NCI-H774 (cell line): Measurements from ENCODE around the gene GCH1.
"Not testable (repeated sequence)": the region's sequence is repeated elsewhere in the genome, so short reads cannot be mapped to it uniquely, and the experiment has no call there.

Experiments
- DNase-seq: peaks from one replicate; lab custom pipeline; 2025; lab: John Stamatoyannopoulos, UW

GCH1 gene

DNA sequence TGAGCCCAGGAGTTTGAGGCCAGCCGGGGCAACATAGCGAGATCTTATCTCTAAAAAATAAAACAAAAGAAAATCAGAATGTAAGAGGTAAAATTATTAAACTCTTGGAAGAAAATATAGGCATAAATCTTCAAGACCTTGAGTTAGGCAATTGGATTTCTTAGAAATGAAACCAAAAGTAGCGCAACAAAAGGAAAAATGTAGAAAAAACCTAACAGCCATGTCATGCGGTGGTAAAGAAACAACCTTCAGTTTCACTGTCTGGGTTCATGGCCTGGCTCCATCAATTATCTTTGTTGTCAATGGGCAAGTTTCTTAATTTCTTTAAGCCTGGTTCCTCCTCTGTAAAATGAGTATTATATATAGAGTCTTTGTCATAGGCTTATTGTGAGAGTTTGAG is 5.6 kb upstream of the GCH1 start:
- no peak for DNase-seq

DNA sequence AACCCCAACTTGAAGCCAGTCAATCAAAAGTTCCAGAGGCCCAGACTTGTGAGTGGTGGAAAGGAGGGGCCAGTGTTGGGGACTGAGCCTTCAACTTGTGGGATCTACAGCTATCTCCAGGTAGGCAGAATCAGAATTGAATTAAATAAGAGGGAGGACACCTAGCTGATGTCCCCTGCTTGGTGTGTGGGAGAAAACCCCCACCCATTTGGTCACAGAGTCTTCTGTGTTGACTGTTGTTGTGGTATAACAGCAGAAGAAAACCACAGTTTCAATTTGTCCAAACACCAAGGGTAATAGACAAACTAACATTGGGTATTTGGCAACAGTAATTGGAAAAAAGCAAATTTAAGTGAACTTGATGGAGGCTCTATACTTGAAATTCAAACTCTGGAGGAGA is 3.4 kb upstream of the GCH1 start:
- no peak for DNase-seq

DNA sequence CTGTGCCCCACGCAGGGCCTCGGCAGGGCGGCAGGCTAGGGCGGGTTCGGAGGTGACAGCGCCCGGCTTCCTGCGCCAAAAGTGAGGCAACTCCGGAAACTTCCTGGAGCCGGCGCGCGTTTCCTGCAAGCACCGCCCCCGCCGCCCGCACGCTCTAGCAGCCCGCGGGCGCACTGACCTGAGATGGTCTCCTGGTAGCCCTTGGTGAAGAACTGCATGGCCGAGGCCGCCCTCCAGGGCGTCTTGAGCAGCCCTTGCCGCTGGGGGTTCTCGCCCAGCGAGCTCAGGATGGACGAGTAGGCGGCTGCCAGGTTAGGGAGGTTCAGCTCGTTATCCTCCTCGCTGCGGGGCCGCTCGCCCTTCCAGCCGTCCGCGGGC is 494 bp downstream of the GCH1 start:
- peak; percentile 30 for DNase-seq

DNA sequence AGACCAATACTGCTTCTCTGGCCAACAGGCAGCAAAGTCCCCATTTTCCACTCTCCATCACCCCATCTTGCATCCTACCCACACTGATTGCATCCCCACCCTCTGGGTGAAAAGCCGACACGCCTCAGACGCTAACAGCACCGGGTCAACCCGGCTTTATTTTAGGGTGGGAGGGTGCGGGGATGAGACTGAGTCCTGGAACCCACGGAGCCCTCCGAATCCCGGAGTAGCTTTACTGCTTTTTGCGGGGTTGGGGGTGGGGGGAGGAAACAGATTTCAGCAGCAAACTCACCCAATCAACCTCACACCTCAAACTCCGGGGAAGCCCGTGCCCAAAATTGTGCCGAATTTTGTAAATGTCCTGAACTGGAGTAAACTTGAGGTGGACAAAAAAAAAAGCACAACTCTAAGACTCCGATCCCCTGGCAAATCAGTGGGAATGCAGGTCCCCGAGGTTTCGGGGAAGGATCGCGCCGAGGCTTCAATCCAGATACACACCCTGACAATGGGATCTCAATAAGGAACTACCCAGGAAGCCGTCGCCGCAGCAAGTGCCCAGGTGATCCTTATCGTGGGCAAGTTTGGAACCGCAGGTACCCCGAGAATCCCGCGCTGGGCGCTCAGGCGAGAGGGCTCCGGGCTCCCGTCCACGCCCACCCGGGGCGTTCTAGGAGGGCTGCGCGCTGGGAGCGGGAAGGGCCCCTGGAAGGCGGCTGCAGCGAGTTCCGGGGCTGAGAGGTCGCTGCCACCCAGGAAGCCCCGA is 1.1 kb downstream of the GCH1 start:
- no peak for DNase-seq

DNA sequence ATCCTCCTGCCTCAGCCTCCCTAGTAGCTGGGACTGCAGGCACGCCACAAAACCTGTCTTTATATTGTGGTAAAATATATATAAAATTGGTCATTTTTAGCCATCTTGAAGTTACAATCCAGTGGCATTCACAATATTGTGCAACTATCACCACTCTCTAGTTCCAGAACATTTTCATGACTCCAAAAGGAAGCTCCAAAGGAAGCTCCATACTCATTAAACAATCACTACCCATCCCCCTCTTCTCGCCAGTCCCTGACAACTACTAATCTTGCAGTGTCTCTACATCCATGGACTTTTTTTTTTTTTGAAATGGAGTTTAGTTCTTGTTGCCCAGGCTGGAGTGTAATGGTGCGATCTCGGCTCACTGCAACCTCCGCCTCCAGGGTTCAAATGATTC is 3.1 kb downstream of the GCH1 start:
- DNase-seq = no peak

DNA sequence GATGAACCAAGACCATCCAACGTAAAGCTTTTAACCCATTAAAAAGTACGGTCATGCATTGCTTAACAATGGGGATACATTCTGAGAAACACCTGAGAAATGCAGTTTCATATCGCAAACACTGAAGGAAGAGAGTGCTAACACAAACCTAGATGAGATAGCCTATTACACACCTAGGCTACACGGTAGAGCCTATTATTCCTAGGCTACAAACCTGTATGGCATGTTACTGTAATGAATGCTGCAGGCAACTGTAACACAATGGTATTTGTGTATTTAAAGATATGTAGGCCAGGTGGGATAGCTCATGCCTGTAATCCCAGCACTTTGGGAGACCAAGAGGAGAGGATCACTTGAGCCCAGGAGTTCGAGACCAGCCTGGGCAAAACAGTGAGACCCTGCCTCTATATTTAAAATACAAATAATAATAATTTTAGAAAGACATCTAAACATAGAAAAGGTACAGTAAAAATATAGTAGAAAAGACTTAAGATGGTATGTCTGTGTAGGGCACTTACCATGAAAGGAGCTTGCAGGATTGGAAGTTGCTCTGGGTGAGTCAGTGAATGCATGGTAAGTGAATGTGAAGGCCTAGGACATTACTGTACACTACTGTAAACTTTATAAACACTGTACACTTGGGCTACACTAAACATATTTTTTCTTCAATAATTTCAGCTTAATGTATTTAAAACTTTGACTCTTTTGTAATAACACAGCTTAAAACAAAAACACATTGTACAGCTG is 4.6 kb downstream of the GCH1 start:
- DNase-seq = not testable (repeated sequence)

DNA sequence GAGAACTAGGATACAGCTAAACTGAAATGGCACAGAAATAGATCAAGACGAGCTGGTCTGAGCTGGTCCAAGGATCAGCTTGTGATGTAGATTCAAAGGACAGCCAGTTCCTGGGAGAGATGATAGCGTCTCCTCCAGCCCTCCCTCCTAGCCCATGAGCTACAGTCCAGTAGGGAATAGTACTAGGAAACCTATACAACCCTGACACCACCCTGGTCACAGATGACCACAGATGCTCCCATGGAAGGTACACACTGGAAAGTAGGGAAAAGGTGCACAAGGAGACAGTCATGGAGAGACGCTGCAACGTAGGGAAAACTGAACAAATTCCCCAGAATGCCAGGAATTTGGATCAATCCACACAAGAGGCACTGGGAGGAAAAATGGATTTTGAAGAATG is 6.9 kb downstream of the GCH1 start:
- no peak for DNase-seq

DNA sequence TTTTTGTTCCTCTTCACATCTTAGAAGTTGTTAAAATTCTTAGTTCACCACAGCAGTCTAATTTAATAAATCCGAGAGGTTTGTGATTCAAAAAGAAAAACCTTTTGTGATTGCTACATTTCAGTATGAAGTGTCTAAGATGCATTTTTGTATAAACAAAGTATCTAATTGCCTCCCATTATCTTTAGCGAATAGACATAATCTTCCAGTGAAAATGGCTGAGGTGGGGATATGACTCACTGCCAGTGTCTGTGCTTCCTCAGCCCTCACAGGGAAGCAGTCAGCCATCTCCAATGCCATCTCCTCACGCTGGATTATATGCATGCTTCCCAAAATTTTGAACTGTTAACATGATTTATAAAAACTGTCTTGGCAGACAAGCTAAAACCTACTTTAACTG is 7.6 kb downstream of the GCH1 start:
- DNase-seq = no peak

DNA sequence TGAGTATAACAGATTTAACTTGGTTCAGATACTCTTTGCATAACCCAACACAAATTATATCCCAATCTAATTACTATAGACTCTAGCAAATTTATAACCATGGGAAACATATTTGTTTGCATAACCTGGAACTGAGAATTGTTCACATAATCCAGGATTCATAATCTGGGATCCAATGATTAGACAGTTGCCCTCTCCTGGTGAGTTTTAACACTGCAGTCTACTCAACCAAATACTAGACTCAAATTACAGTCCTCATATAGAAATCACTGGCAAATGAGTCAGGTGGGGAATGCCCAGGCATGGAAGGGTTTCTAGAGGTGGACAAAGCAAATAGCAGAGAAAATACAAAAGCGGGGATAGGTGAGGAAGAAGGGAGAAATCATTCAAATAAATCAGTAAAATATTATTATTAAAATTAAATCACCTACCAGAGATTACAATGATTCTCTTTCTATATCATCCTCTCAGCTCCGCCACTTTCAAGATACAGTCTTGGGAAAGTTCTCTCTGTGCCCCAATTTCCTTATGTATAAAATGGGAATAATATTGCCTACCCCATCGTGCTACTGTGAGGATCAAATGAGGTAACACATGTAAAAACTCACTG is 9.4 kb downstream of the GCH1 start:
- no peak for DNase-seq

DNA sequence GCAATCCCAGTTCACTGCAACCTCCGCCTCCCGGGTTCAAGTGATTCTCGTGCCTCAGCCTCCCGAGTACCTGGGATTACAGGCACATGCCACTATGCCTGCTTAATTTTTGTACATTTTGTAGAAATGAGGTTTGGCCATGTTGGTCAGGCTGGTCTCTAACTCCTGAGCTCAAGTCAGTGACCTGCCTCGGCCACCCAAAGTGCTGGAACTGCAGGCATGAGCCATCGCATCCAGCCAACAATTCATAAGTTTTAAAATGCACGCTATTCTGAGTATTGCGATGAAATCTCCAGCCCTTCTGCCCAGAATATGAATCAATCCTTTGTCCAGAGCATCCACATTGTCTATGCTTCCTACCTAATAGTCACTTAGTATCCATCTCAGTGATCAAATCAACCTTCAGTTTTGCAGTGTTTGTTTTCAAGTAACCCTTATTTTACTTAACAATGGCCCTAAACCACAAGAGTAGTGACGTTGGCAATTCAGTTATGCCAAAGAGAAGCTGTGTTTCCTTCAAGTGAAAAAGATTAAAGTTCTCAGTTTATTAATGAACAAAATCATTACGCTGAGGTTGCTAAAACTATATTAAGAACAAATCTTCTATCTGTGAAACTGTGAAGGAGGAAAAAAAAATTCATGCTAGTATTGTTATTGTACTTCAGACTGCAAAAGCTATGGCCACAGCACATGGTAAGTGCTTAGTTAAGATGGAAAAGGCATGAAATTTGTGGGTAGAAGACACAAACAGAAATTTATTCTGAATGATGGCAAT is 11.0 kb downstream of the GCH1 start:
- no peak for DNase-seq

DNA sequence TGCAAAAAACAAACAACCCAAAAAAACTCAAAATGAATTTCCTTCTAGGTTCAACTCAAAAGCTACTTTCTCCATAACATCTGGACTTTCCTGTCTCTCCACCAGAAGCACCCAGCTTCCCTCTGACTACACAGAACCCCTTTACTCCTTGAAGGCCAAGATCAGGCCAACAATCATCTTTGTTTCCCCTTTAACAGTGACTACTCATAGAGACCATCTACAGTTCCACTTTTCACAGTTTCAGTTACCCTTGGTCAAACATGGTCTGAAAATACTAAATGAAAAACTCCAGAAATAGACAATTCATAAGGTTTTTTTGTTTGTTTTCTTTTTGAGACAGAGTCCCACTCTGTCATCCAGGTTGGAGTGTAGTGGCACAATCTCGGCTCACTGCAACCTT is 11.8 kb downstream of the GCH1 start:
- no peak for DNase-seq

DNA sequence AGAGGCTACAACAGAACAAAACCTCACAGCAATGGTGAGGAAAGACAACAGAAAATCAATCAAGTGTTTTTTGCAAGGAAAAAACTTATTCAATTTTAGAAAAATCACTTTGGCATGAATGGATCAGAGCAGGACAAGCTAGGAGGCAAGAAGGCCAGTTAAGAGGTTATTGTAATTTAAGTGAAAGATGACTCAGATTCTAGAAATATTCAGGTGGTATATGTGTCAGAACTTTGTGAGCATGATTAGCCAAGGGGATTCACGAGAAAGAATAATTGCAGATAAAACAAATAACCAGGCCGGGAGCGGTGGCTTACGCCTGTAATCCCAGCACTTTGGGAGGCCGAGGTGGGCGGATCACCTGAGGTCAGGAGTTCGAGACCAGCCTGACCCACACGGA is 12.7 kb downstream of the GCH1 start:
- DNase-seq = no peak

DNA sequence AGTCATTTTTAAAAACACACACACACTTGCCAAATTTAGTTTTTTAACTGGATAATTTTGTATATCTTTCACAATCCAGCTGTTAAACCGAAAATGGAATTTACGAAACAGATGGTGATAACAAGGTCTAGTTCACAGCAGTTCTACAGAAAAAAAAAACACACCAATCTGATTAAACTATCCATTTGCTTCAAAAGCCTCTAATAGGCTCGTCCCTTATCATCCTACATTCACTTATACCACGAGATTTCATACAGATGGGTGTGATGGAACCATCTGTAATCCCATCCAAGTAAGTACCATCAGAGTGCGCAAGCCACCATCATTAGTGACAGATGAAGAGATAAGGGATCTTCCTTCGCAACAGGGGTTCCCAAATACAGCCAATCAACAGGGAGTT is 20.1 kb downstream of the GCH1 start:
- no peak for DNase-seq

DNA sequence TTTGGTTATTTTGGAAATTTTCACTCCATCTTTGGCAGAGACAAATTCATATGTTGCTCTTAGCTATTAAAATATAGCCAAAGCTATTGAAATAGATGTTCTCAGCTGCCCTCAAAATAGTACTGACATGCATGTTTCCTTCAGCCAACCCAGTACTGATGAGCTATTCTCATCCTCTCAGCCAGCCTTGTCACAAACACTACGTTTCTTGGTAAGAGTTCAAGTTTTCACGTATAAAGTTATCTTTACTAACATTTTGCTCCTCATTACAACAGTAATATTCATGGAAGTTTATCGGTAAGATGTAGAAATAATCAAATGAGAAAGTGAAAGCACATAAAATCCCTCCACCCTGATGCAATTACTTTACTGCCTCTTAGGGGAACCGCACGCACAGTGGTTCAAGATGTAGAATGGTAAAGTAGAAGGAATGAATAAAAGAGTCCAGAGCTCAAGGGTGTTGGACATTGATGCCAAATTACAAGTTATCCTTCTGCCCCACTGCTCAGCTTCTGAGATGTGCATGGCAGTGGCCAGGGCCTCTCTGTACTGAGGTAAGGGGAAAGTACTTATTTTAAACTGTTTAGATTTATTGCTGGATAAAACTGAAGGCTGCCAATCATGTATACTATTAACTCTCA is 20.7 kb downstream of the GCH1 start:
- no peak for DNase-seq

DNA sequence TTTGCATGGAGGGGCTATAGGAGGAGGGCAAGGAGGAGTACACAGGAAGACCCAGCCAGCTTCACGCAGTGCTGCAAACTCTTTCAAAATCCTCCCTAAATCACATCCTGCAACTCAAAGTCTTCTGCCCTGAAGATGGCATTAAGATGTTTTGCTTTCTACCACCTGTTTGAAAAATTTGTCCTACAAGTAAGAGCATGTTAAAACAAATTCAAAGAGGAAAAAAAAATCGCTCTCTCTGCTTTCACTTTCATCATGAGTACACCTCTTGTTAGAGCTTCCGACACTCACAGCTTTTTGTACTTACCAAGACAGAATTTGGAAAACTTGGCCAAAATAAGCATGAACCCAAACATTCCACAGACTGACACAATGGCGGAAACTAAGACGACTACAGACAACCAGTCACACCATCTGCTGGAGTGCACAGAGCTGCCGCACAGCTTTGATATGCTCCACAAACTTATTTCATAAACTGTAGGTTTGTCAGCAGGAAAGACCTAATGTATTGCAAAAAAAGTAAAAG is 21.3 kb downstream of the GCH1 start:
- no peak for DNase-seq

DNA sequence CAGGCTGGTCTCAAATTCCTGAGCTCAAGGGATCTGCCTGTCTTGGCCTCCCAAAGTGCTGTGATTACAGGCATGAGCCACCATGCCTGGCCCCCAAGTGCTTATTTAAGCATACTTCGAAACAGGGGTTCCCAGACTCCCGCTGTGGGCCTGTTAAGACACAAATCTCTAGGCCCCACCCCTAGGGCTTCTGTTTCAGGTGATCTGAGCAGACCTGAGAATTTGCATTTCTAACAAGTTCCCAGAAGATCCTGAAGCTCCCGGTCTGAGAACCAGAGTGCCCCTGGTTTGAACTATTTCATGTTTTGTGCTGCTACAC is 25.0 kb downstream of the GCH1 start:
- no peak for DNase-seq

DNA sequence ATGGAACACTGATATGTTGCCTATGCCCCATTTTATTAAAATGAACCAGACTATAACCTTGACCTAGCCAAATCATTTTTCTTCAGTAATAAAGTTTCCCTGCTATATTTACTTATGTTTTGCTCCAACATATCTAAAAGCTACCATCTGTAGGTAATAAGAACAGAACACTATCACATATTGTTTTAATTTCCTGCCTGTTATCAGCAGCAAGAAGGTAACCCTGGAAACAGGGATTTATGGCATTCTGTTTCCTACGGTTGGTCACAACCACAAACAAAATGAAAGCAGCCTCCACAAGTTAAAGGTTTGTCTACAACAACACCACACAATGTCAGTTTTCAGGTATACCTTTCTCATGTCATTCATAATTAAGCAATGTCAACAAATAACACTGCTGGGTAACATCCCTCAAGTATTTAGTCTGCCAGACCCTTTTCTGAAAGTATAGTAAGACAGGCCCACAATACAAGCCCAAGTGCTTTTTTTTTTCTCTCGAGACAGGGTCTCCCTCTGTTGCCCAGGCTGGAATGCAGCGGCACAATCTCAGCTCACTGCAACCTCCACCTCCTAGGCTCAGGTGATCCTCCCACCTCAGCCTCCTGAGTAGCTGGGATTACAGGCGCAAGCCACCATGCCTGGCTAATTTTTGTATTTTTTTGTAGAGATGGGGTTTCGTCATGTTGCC is 25.5 kb downstream of the GCH1 start:
- DNase-seq = no peak

DNA sequence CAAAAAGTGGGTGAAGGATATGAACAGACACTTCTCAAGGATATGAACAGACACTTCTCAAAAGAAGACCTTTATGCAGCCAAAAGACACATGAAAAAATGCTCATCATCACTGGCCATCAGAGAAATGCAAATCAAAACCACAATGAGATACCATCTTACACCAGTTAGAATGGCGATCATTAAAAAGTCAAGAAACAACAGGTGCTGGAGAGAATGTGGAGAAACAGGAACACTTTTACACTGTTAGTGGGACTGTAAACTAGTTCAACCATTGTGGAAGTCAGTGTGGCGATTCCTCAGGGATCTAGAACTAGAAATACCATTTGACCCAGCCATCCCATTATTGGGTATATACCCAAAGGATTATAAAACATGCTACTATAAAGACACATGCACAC is 27.0 kb downstream of the GCH1 start:
- DNase-seq = not testable (repeated sequence)

DNA sequence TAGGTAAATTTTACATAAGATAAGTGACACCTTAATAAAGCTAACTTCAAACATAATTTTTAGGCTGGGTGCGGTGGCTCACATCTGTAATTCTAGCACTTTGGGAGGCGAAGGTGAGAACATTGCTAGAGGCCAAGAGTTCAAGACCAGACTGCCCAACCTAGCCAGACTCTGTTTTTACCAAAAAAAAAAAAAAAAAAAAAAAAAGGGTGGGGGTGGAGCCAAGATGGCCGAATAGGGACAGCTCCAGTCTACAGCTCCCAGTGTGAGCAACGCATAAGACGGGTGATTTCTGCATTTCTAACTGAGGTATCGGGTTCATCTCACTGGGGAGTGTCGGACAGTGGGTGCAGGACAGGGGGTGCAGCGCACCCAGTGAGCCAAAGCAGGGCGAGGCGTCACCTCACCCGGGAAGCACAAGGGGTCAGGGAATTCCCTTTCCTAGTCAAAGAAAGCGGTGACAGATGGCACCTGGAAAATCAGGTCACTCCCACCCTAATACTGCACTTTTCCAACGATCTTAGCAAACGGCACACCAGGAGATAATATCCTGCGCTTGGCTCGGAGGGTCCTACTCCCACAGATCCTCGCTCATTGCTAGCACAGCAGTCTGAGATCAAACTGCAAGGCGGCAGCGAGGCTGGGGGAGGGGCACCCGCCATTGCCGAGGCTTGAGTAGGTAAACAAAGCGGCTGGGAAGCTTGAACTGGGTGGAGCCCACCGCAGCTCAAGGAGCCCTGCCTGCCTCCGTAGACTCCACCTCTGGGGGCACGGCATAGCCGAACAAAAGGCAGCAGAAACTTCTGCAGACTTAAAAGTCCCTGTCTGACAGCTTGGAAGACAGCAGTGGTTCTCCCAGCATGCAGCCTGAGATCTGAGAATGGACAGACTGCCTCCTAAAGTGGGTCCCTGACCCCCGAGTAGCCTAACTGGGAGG is 32.2 kb downstream of the GCH1 start:
- not testable (repeated sequence) for DNase-seq

DNA sequence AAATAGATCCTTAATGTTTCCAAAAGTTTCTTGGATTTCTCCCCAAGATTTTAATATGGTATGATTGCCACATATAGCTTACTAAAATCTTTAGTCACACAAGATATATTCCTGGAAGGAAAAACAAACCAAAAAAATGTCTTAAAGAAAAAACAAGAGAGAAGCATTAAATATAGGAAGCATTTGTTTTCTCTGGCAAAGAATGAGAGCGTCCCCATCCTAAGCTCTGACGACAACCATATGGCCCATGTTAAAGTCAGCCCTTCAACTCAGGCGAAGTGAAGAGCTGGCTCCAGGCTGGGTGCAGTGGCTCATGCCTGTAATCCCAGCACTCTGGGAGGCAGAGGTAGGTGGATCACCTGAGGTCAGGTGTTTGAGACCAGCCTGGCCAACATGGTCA is 35.6 kb downstream of the GCH1 start:
- DNase-seq = no peak
